Loucy (cell line): ENCODE data around the gene PCDH10.

ENCODE experiments used
- EZH2phosphoT487 ChIP-seq: fragments of 200-600 bp; IDR thresholded peaks from 2 replicates; pipeline ENCODE4 v1.6.1; 2018; ENCODE audit warnings: antibody characterized with exemption, mild to moderate bottlenecking, moderate library complexity, borderline replicate concordance
- TF ChIP-seq, protein P1 (sequence below): fragments of 200-600 bp; sonication (generic); conservative IDR thresholded peaks from 2 replicates; pipeline ENCODE4 v1.5.1; 2014; ENCODE audit warnings: mild to moderate bottlenecking, antibody characterized with exemption, low read length

DNA sequence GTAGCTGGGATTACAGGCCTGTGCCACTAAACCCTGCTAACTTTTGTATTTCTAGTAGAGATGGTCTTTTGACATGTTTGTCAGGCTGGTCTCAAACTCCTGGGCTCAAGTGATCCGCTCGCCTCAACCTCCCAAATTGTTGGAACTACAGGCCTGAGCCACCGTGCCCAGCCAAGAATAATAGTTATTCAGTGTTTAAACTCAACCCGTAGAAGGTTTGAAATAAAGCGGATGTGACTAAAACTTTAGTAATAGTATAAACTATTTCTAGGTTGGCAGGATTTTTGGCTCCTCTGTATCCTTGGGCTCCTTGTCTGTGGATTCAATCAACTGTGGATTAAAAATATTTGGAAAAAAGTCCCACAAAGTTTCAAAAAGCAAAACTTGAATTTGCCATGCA lies 37.8 kb downstream of the PCDH10 start:
- TF ChIP-seq, protein P1, sequence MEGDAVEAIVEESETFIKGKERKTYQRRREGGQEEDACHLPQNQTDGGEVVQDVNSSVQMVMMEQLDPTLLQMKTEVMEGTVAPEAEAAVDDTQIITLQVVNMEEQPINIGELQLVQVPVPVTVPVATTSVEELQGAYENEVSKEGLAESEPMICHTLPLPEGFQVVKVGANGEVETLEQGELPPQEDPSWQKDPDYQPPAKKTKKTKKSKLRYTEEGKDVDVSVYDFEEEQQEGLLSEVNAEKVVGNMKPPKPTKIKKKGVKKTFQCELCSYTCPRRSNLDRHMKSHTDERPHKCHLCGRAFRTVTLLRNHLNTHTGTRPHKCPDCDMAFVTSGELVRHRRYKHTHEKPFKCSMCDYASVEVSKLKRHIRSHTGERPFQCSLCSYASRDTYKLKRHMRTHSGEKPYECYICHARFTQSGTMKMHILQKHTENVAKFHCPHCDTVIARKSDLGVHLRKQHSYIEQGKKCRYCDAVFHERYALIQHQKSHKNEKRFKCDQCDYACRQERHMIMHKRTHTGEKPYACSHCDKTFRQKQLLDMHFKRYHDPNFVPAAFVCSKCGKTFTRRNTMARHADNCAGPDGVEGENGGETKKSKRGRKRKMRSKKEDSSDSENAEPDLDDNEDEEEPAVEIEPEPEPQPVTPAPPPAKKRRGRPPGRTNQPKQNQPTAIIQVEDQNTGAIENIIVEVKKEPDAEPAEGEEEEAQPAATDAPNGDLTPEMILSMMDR = no peak
- no peak for TF ChIP-seq EZH2phosphoT487
